ENCODE results near the gene ADAM12. TPM values are rescaled to one million over a fixed set of nuclear protein-coding genes. Genes with fewer than 3 reads are reported as not detected.

ADAM12 gene
- total RNA-seq, 1 experiment from 2014 or later, result not detected

- ATAC-seq (no peak), DNase-seq (ENCODE audit: low read depth, low spot score) (no peak)
- Histone ChIP-seq H3K27me3 (ENCODE audit: insufficient read depth, low read length) (peaks cover 10% of the 10 kb centered on the region; the same call in 1 of the 2 replicates), H3K36me3 (ENCODE audit: control insufficient read depth in 1 of 2, insufficient read depth in 2 of 2, low read length in 2 of 2) (no peaks in the 10 kb centered on the region), H3K9me2 (ENCODE audit: insufficient read depth) (no peaks in the 10 kb centered on the region), H3K9ac (ENCODE audit: low read length) (no peak overlapping the region), H4K20me1 (ENCODE audit: insufficient read depth) (no peaks in the 10 kb centered on the region), H2AFZ (ENCODE audit: low read depth, low read length, poor library complexity, severe bottlenecking) (no peak overlapping the region), H3K79me2 (ENCODE audit: insufficient read depth, low read length) (no peaks in the 10 kb centered on the region), H3K4me2 (ENCODE audit: low read length) (no peak overlapping the region), H3K4me3 (replicated peaks in 1 of 2; ENCODE audit: low read depth in 1 of 2, low read length in 2 of 2) (no peak overlapping the region), H3K9me3 (ENCODE audit: control insufficient read depth in 1 of 2, insufficient read depth in 1 of 2, low read depth in 1 of 2, low read length in 2 of 2) (no peaks in the 10 kb centered on the region), H3K27ac (ENCODE audit: low read depth, low read length) (no peak overlapping the region), H3K4me1 (ENCODE audit: control insufficient read depth in 1 of 2, insufficient read depth in 2 of 2, low read length in 2 of 2) (no peaks in the 10 kb centered on the region; a peak in 1 of 4 replicates)
- intact Hi-C loops (cut with micrococcal nuclease), result no loop called here
- no peak for TF ChIP-seq SIN3A (IDR thresholded peaks at IDR 0.05; ENCODE audit: low read depth)
- TF ChIP-seq ATF3 (IDR thresholded peaks at IDR 0.05), result no peak
- no peak for TF ChIP-seq SRF (IDR thresholded peaks at IDR 0.05; ENCODE audit: low read depth)
- no peak for TF ChIP-seq SP1 (IDR thresholded peaks at IDR 0.05; ENCODE audit: low read depth)
- TF ChIP-seq CBX3 (IDR thresholded peaks at IDR 0.05; ENCODE audit: low read depth), result no peak
- TF ChIP-seq POLR2AphosphoS5 (IDR thresholded peaks at IDR 0.05; ENCODE audit: low read depth, low read length), result no peak
- TF ChIP-seq EZH2 (IDR thresholded peaks at IDR 0.05), result no peak
- TF ChIP-seq POLR2A (IDR thresholded peaks at IDR 0.05; ENCODE audit: borderline replicate concordance, extremely low read depth, insufficient read depth, insufficient read length), result no peak
- TF ChIP-seq TCF7L2 (IDR thresholded peaks at IDR 0.05; ENCODE audit: borderline replicate concordance, extremely low read depth, insufficient read depth, insufficient read length), result no peak
- TF ChIP-seq CEBPB (IDR thresholded peaks at IDR 0.05; ENCODE audit: low read depth), result no peak
- TF ChIP-seq EGR1 (IDR thresholded peaks at IDR 0.05; ENCODE audit: low read depth), result no peak
- no peak for TF ChIP-seq ELF1 (IDR thresholded peaks at IDR 0.05; ENCODE audit: borderline replicate concordance, low read depth)
- no peak for TF ChIP-seq RAD21 (IDR thresholded peaks at IDR 0.05; ENCODE audit: low read depth)
- no peak for TF ChIP-seq FOSL1 (IDR thresholded peaks at IDR 0.05; ENCODE audit: low read depth)
- TF ChIP-seq CTCF (IDR thresholded peaks at IDR 0.05 in 2 of 3, conservative IDR thresholded peaks at IDR 0.05 in 1 of 3; ENCODE audit: borderline replicate concordance in 1 of 3, insufficient read depth in 1 of 3, low read depth in 2 of 3, low read length in 2 of 3), result no peak
- no peak for TF ChIP-seq ZBTB33 (IDR thresholded peaks at IDR 0.05; ENCODE audit: extremely low read depth, insufficient replicate concordance, low read length)
- POLR2A ChIA-PET, result no interaction called here
- BruUV-seq (replicated peaks), result no TSS peak
- CTCF ChIA-PET, result no interaction called here
- RAD21 ChIA-PET (ENCODE audit: low non-redundant PET in 1 of 2, low total read pairs in 2 of 2, uncharacterized antibody in 2 of 2, unreplicated experiment in 2 of 2), result no interaction called here
These were observed 297.8 kb downstream of the ADAM12 start for GRCh38 chr10:126090443-126090842.
